Activated CD8-positive, alpha-beta memory T cell treated with anti-CD3 and anti-CD28 coated beads, Interleukin-2, amount 50 U/mL, for 48 hours (primary cell): Measurements from ENCODE around the gene ANKS1B.

Experiments used
- DNase-seq: peaks from one replicate; pipeline ENCODE4 v3.0.0-alpha.2; 2020

The ANKS1B gene

DNA sequence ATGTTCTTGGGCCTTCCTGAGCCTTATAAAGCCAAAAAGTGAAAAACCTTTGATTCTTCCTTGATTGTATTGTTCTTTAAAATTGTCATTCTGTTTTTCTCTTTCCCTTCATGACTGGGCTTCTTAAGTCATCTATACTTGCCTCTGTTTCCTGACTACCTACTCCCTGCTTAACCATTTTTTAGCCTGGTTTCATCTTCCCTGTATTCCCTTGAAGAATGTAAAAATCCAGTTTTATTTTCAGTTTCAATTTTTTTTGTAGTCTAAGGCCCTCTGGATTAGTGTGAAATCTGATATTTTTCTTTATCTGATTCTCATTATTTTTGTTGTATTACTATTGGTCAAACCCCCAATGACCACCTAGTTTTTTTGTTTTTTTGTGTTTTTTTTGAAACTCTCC, 1293.4 kb downstream of the ANKS1B start:
- no peak for DNase-seq

DNA sequence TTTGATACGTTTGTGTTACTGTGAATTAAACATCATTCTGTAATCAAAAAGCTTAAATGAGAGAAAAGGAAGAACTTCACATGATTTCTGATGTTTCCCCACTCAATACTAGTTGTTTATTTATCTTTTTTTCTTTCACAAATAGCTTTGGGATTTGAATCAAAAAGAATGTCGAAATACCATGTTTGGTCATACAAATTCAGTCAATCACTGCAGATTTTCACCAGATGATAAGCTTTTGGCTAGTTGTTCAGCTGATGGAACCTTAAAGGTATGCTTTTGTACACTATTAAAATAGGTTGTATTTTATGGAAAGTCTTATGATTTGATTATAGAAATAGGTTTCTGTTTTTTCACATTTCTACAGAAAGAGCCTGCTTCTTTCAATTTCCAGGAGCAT, 1298.1 kb downstream of the ANKS1B start:
- no peak for DNase-seq
